Gastroesophageal sphincter (tissue), 4 donors: ENCODE results near the gene VTI1A. TPM values are rescaled to one million over a fixed set of nuclear protein-coding genes. Genes with fewer than 3 reads are reported as not detected.

ENCODE experiments used
- ATAC-seq: fragments of 150-250 bp; one replicate; pipeline ENCODE4 v1.9.1; 2016; ENCODE audit warnings: mild to moderate bottlenecking, moderate library complexity
- H3K27ac ChIP-seq, 4 donors: fragments of 200-600 bp; sonication (generic) in 3 of 4; 1 replicate in 3 of 4; 2 replicates in 1 of 4; pipeline ENCODE4 v1.5.1; 2016 to 2019
- H3K27me3 ChIP-seq: fragments of 200-600 bp; sonication (generic); one replicate; pipeline ENCODE4 v1.5.1; 2019
- H3K36me3 ChIP-seq, 2 donors: fragments of 200-600 bp; sonication (generic); one replicate each; pipeline ENCODE4 v1.5.1; 2019; ENCODE audit warnings: control low read depth in 1 of 2
- H3K4me1 ChIP-seq, 3 donors: fragments of 200-600 bp; sonication (generic); 1 replicate in 2 of 3; 2 replicates in 1 of 3; pipeline ENCODE4 v1.5.1; 2016 to 2019; ENCODE audit warnings: control low read depth in 2 of 3
- H3K4me3 ChIP-seq, 2 donors: fragments of 200-600 bp; sonication (generic); one replicate each; pipeline ENCODE4 v1.5.1; 2019; ENCODE audit warnings: mild to moderate bottlenecking in 1 of 2, moderate library complexity in 1 of 2
- H3K9me3 ChIP-seq, 3 donors: fragments of 200-600 bp; sonication (generic); one replicate each; pipeline ENCODE4 v1.5.1; 2017 to 2019; ENCODE audit warnings: control low read depth in 2 of 3
- EP300 ChIP-seq: sonication (generic); formaldehyde crosslinking; IDR thresholded peaks from one replicate; pipeline ENCODE4 v1.6.1; 2017; ENCODE audit warnings: antibody characterized with exemption, mild to moderate bottlenecking
- POLR2A ChIP-seq, 2 donors: fragments of 450-650 bp; IDR thresholded peaks; one replicate each; pipeline ENCODE4 v1.6.1; 2017; ENCODE audit warnings: antibody characterized with exemption in 2 of 2, mild to moderate bottlenecking in 2 of 2, moderate library complexity in 1 of 2
- POLR2AphosphoS5 ChIP-seq: sonication (generic); formaldehyde crosslinking; IDR thresholded peaks from one replicate; pipeline ENCODE4 v1.6.1; 2017; ENCODE audit warnings: antibody characterized with exemption
- WGBS, 2 donors: methylation state at CpG; one replicate each; pipeline ENCODE4 v1.1.5; 2018; ENCODE audit warnings: low coverage in 1 of 2; 5-methylcytosine and 5-hydroxymethylcytosine counted together
- total RNA-seq, 4 donors: library from RNA; depleted of rRNA; stranded (reverse); fragments of >200 nt; gene quantifications; one replicate each; pipeline ENCODE4 v1.1.0, GENCODE V29; 2016
- TF ChIP-seq, protein P1 (sequence below), 4 experiments: fragments of 200-600 bp in 2 of 4; fragments of 450-650 bp in 2 of 4; sonication (generic) in 1 of 4; IDR thresholded peaks; one replicate each; pipeline ENCODE4 v1.5.1; 2017 to 2019; ENCODE audit warnings: antibody characterized with exemption in 4 of 4, mild to moderate bottlenecking in 2 of 4, moderate library complexity in 2 of 4

Gene VTI1A
- total RNA-seq, 4 donors from 2014 or later = 19.6 to 81.9 (median 43.1) TPM

GRCh38 chr10:112653215-112653614 is 206.2 kb downstream of the VTI1A start:
- Histone ChIP-seq H3K9me3 (no peaks in the 10 kb centered on the region), H3K4me3 (no peak overlapping the region), H3K4me1 (no peaks in the 10 kb centered on the region), H3K36me3 (no peaks in the 10 kb centered on the region), H3K27ac (no peak overlapping the region), H3K27me3 (no peaks in the 10 kb centered on the region)
- 96 to 100% methylated on average over 3 to 5 of the region's 6 CpGs for WGBS, 2 donors
- no peak for ATAC-seq
- no peak for TF ChIP-seq EP300
- TF ChIP-seq POLR2AphosphoS5 = no peak
- TF ChIP-seq, protein P1, sequence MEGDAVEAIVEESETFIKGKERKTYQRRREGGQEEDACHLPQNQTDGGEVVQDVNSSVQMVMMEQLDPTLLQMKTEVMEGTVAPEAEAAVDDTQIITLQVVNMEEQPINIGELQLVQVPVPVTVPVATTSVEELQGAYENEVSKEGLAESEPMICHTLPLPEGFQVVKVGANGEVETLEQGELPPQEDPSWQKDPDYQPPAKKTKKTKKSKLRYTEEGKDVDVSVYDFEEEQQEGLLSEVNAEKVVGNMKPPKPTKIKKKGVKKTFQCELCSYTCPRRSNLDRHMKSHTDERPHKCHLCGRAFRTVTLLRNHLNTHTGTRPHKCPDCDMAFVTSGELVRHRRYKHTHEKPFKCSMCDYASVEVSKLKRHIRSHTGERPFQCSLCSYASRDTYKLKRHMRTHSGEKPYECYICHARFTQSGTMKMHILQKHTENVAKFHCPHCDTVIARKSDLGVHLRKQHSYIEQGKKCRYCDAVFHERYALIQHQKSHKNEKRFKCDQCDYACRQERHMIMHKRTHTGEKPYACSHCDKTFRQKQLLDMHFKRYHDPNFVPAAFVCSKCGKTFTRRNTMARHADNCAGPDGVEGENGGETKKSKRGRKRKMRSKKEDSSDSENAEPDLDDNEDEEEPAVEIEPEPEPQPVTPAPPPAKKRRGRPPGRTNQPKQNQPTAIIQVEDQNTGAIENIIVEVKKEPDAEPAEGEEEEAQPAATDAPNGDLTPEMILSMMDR (IDR thresholded peaks at IDR 0.05) = no peak
- TF ChIP-seq POLR2A (IDR thresholded peaks at IDR 0.05) = no peak

DNA sequence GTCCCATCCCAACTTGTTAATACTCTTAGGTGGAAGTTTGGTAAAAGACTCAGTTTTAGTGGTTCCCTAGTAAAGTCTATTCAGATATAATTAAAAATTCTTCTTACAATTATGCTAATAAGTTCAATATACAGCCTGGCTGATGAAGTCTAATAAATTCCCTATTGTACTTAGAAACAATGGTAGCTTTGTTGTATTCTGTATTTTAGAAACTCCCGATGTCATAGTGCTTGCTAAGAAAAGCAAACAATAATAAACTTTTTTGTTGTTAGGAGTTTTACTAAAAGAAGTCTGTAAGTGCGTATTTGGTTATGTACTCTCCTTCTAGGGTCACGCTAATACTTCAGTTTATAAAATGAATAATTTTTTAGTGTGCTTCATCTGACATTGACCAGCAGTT is 206.8 kb downstream of the VTI1A start:
- WGBS, 2 donors = 71 to 86% methylated on average over 3 of the region's 3 CpGs
- no peak overlapping the region for H3K4me3 ChIP-seq
- no peaks in the 10 kb centered on the region for H3K36me3 ChIP-seq
- ATAC-seq = no peak
- TF ChIP-seq, protein P1 (IDR thresholded peaks at IDR 0.05) = no peak
- TF ChIP-seq EP300 = no peak
- no peaks in the 10 kb centered on the region for H3K27me3 ChIP-seq
- H3K27ac ChIP-seq = no peak overlapping the region
- H3K9me3 ChIP-seq = no peaks in the 10 kb centered on the region
- H3K4me1 ChIP-seq = no peaks in the 10 kb centered on the region

- 88 to 100% methylated on average over 2 to 3 of the region's 3 CpGs for WGBS, 2 donors
- no peak for ATAC-seq
Measured at GRCh38 chr10:112654794-112655193, 207.8 kb downstream of the VTI1A start.

GRCh38 chr10:112655722-112656121 is 208.7 kb downstream of the VTI1A start:
- no peak overlapping the region for H3K27ac ChIP-seq
- ATAC-seq = no peak
- TF ChIP-seq, protein P1 (IDR thresholded peaks at IDR 0.05) = no peak
- TF ChIP-seq POLR2A (IDR thresholded peaks at IDR 0.05) = no peak
- TF ChIP-seq EP300 = no peak
- no peak for TF ChIP-seq POLR2AphosphoS5
- H3K9me3 ChIP-seq = no peaks in the 10 kb centered on the region
- WGBS, 2 donors = 86 to 100% methylated on average over 1 of the region's 1 CpG
- no peak overlapping the region for H3K4me3 ChIP-seq
- no peaks in the 10 kb centered on the region for H3K36me3 ChIP-seq
- H3K27me3 ChIP-seq = no peaks in the 10 kb centered on the region
- no peaks in the 10 kb centered on the region for H3K4me1 ChIP-seq

More at GRCh38 chr10:112654794-112655193, 207.8 kb downstream of the VTI1A start:
- Histone ChIP-seq H3K27ac (no peak overlapping the region), H3K4me1 (no peaks in the 10 kb centered on the region), H3K4me3 (no peak overlapping the region), H3K27me3 (no peaks in the 10 kb centered on the region), H3K9me3 (no peaks in the 10 kb centered on the region), H3K36me3 (no peaks in the 10 kb centered on the region)
- no peak for TF ChIP-seq EP300
- no peak for TF ChIP-seq POLR2AphosphoS5
- TF ChIP-seq POLR2A (IDR thresholded peaks at IDR 0.05) = no peak
- TF ChIP-seq, protein P1 (IDR thresholded peaks at IDR 0.05) = no peak

DNA sequence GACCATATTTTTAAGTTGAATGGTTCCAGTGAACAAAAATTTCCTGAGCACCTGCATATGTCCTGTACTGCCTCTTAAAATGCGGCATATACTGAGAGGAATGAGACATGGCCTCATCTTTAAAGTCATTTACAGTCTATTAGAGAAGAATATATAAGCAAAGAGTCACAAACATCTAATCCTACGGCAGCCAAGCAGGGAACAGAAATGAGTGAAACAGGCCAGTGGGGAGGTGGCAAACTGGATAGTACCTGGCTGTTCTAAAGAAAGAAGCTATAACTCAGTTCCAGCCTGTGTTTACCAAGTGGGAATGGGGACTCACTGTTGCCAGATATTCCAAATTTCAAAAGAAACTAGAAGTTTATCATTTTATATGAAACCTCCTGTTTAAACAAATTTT is 211.4 kb downstream of the VTI1A start:
- no peak for ATAC-seq
- WGBS, 2 donors = 85 to 92% methylated on average over 2 of the region's 2 CpGs
- no peak overlapping the region for H3K4me3 ChIP-seq
- TF ChIP-seq, protein P1 (IDR thresholded peaks at IDR 0.05) = no peak
- TF ChIP-seq POLR2AphosphoS5 = no peak
- no peak for TF ChIP-seq POLR2A (IDR thresholded peaks at IDR 0.05)
- no peak for TF ChIP-seq EP300
- no peaks in the 10 kb centered on the region for H3K27me3 ChIP-seq
- H3K27ac ChIP-seq = no peak overlapping the region
- no peaks in the 10 kb centered on the region for H3K36me3 ChIP-seq
- H3K4me1 ChIP-seq = no peaks in the 10 kb centered on the region
- no peaks in the 10 kb centered on the region for H3K9me3 ChIP-seq
